Uterus (tissue), 4 donors: ENCODE results near the gene KLF13. TPM values are rescaled to one million over a fixed set of nuclear protein-coding genes. Genes with fewer than 3 reads are reported as not detected.
A peak's percentile ranks its signal among the peaks of the same experiment; 100 is the strongest.

Experiments used
- DNase-seq, 2 donors: peaks; one replicate each; pipeline ENCODE4 v3.0.0-alpha.2; 2019 to 2020
- H3K27ac ChIP-seq, 2 donors: fragments of 200-600 bp; sonication (generic); 1 replicate in 1 of 2; 2 replicates in 1 of 2; pipeline ENCODE4 v1.5.1; 2016 to 2018
- H3K27me3 ChIP-seq, 2 donors: fragments of 200-600 bp; sonication (generic); one replicate each; pipeline ENCODE4 v1.5.1; 2018 to 2019; ENCODE audit warnings: control low read depth in 1 of 2
- H3K36me3 ChIP-seq, 2 donors: fragments of 200-600 bp; sonication (generic); one replicate each; pipeline ENCODE4 v1.5.1; 2019; ENCODE audit warnings: control low read depth in 1 of 2
- H3K4me1 ChIP-seq, 2 donors: fragments of 200-600 bp; sonication (generic); one replicate each; pipeline ENCODE4 v1.5.1; 2018 to 2019; ENCODE audit warnings: control low read depth in 1 of 2
- H3K4me3 ChIP-seq, 2 donors: fragments of 200-600 bp; sonication (generic); 1 replicate in 1 of 2; 2 replicates in 1 of 2; pipeline ENCODE4 v1.5.1; 2018 to 2019; ENCODE audit warnings: mild to moderate bottlenecking in 1 of 2
- H3K9me3 ChIP-seq, 2 donors: fragments of 200-600 bp; sonication (generic); one replicate each; pipeline ENCODE4 v1.5.1; 2019; ENCODE audit warnings: control low read depth in 1 of 2
- CTCF ChIP-seq, 4 experiments: fragments of 200-600 bp in 2 of 4; fragments of 450-650 bp in 2 of 4; sonication (generic) in 2 of 4; IDR thresholded peaks; one replicate each; pipeline ENCODE4 v1.5.1; 2016 to 2019; ENCODE audit warnings: antibody characterized with exemption in 4 of 4, mild to moderate bottlenecking in 2 of 4, moderate library complexity in 1 of 4
- POLR2A ChIP-seq, 2 donors: fragments of 450-650 bp; IDR thresholded peaks; one replicate each; pipeline ENCODE4 v1.6.1; 2016; ENCODE audit warnings: antibody characterized with exemption in 2 of 2, mild to moderate bottlenecking in 1 of 2, moderate library complexity in 1 of 2
- intact Hi-C: fragments of 100-400 bp; cut with DNase I; formaldehyde crosslinking; loops from one replicate; pipeline ENCODE4 v1.15.1; 2023; ENCODE audit warnings: low total_unique reads
- total RNA-seq, 4 donors: library from RNA; depleted of rRNA in 3 of 4; stranded (reverse); fragments of >200 nt in 3 of 4; gene quantifications; one replicate each; pipeline versions ENCODE4 v1.1.0 to v1.2.4, GENCODE V29; 2014 to 2023
- donor health status: DM: yes; HTN: yes; CAD: no.

KLF13 gene
- total RNA-seq, 4 donors from 2014 or later: 20.2 to 58.8 (median 25.7) TPM

- H3K4me1 ChIP-seq: no peaks in the 10 kb centered on the region
- no peak overlapping the region for H3K27ac ChIP-seq
- no peaks in the 10 kb centered on the region for H3K9me3 ChIP-seq
- H3K36me3 ChIP-seq: no peaks in the 10 kb centered on the region
- H3K27me3 ChIP-seq: no peaks in the 10 kb centered on the region
- intact Hi-C loops: no loop called here
- no peak overlapping the region for H3K4me3 ChIP-seq
- DNase-seq: no peak
- TF ChIP-seq CTCF (IDR thresholded peaks at IDR 0.05) (no peak), POLR2A (IDR thresholded peaks at IDR 0.05) (no peak)
Observed at GRCh38 chr15:31296219-31296645, 30.4 kb upstream of the KLF13 start.

GRCh38 chr15:31296646-31297574 is 29.7 kb upstream of the KLF13 start:
- no peak overlapping the region for H3K4me3 ChIP-seq
- no peaks in the 10 kb centered on the region for H3K36me3 ChIP-seq
- H3K9me3 ChIP-seq: no peaks in the 10 kb centered on the region
- no peak for TF ChIP-seq POLR2A (IDR thresholded peaks at IDR 0.05)
- TF ChIP-seq CTCF (IDR thresholded peaks at IDR 0.05): no peak
- intact Hi-C loops: no loop called here
- H3K4me1 ChIP-seq: no peaks in the 10 kb centered on the region
- no peak overlapping the region for H3K27ac ChIP-seq
- peak in 1 of 2 donors; percentile 30 for DNase-seq
- no peaks in the 10 kb centered on the region for H3K27me3 ChIP-seq

DNA sequence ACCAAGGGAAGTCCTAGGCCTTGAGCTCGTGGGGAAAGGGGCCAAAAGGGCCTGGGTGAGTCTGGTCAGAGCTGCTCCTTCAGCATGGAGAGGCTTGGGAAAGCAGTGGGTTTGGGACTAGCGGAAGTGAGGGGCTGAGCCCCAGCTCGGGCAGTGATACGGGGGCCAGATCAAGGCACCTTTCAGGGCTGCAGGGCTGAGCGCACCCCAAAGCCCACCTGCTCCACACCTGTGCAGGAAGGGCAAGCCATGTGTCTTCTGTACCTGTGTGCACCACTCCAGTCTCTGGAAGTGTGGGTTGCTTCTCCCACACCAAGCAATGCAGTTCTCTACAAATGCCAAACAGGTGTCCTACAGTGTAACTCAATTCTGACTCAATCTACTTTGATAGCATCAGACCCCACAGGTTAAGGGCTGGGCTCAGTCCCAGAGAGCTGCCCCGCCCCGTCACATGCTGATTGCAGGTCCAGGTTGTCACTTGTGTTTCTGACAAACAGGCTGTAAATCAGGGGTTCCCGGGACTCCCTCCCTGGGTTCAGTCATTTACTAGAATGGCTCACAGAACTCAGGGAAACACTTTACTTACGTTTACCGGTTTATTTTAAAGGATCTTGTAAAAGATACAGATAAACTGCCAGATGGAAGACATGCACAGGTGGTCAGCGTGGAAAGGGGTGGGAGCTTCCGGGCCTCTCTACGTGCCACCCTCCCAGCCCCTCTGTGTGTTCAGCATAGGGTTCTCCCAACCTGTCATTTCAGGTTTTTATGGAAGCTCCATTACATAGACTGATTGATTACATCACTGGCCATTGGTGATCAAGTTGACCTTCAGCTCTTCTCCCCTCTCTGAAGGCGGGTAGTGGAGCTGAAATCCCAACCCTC is 28.8 kb upstream of the KLF13 start:
- H3K36me3 ChIP-seq: no peaks in the 10 kb centered on the region
- DNase-seq: no peak
- H3K4me1 ChIP-seq: no peaks in the 10 kb centered on the region
- H3K27me3 ChIP-seq: no peaks in the 10 kb centered on the region
- no peak overlapping the region for H3K27ac ChIP-seq
- no peaks in the 10 kb centered on the region for H3K9me3 ChIP-seq
- no peak overlapping the region for H3K4me3 ChIP-seq
- intact Hi-C loops: no loop called here
- TF ChIP-seq CTCF (IDR thresholded peaks at IDR 0.05) (no peak), POLR2A (IDR thresholded peaks at IDR 0.05) (no peak)

- TF ChIP-seq CTCF (IDR thresholded peaks at IDR 0.05) (no peak), POLR2A (IDR thresholded peaks at IDR 0.05) (no peak)
- Histone ChIP-seq H3K4me1 (no peaks in the 10 kb centered on the region), H3K4me3 (no peak overlapping the region), H3K9me3 (no peaks in the 10 kb centered on the region), H3K27me3 (no peaks in the 10 kb centered on the region), H3K27ac (no peak overlapping the region), H3K36me3 (no peaks in the 10 kb centered on the region)
- intact Hi-C loops: no loop called here
- no peak for DNase-seq
Observed at GRCh38 chr15:31298707-31299172, 27.9 kb upstream of the KLF13 start.
